ENCODE results near the gene BMP3.

BMP3 gene

GRCh38 chr4:81031796-81032551 is 1.5 kb downstream of the BMP3 start:
- H3K27me3 Mint-ChIP-seq: peaks cover 43% of the 10 kb centered on the region
- no peaks in the 10 kb centered on the region for H3K36me3 Mint-ChIP-seq (ENCODE audit: low read depth)
- H3K4me3 Mint-ChIP-seq: no peak overlapping the region
- H3K4me1 Mint-ChIP-seq (ENCODE audit: low read depth): peaks cover 11% of the 10 kb centered on the region
- intact Hi-C loops (cut with micrococcal nuclease): no loop called here
- no peak overlapping the region for H3K27ac Mint-ChIP-seq
- H3K9me3 Mint-ChIP-seq: no peaks in the 10 kb centered on the region

GRCh38 chr4:81032771-81033684 is 2.5 kb downstream of the BMP3 start:
- intact Hi-C loops (cut with micrococcal nuclease): no loop called here
- Mint-ChIP-seq H3K27ac (no peak overlapping the region), H3K36me3 (ENCODE audit: low read depth) (no peaks in the 10 kb centered on the region), H3K27me3 (peaks cover 43% of the 10 kb centered on the region), H3K9me3 (no peaks in the 10 kb centered on the region), H3K4me3 (no peak overlapping the region), H3K4me1 (ENCODE audit: low read depth) (peaks cover 11% of the 10 kb centered on the region)

- Mint-ChIP-seq H3K27ac (no peak overlapping the region), H3K27me3 (peaks cover 9% of the 10 kb centered on the region), H3K4me1 (ENCODE audit: low read depth) (no peaks in the 10 kb centered on the region), H3K36me3 (ENCODE audit: low read depth) (no peaks in the 10 kb centered on the region), H3K9me3 (no peaks in the 10 kb centered on the region), H3K4me3 (no peak overlapping the region)
- intact Hi-C loops (cut with micrococcal nuclease): no loop called here
These were observed 8.3 kb downstream of the BMP3 start for GRCh38 chr4:81038636-81039350.

- no peaks in the 10 kb centered on the region for H3K36me3 Mint-ChIP-seq (ENCODE audit: low read depth)
- H3K27me3 Mint-ChIP-seq: peaks cover 6% of the 10 kb centered on the region
- H3K9me3 Mint-ChIP-seq: no peaks in the 10 kb centered on the region
- intact Hi-C loops (cut with micrococcal nuclease): no loop called here
- no peak overlapping the region for H3K27ac Mint-ChIP-seq
- H3K4me3 Mint-ChIP-seq: no peak overlapping the region
- H3K4me1 Mint-ChIP-seq (ENCODE audit: low read depth): no peaks in the 10 kb centered on the region
These were observed 9.0 kb downstream of the BMP3 start for GRCh38 chr4:81039351-81039972.

GRCh38 chr4:81040012-81040659 is 9.6 kb downstream of the BMP3 start:
- intact Hi-C loops (cut with micrococcal nuclease): no loop called here

GRCh38 chr4:81042578-81043365 is 12.3 kb downstream of the BMP3 start:
- Mint-ChIP-seq H3K27ac (no peak overlapping the region), H3K4me3 (no peak overlapping the region), H3K9me3 (no peaks in the 10 kb centered on the region), H3K27me3 (peaks cover 9% of the 10 kb centered on the region), H3K36me3 (ENCODE audit: low read depth) (no peaks in the 10 kb centered on the region), H3K4me1 (ENCODE audit: low read depth) (no peaks in the 10 kb centered on the region)
- intact Hi-C loops (cut with micrococcal nuclease): no loop called here

More at GRCh38 chr4:81040012-81040659, 9.6 kb downstream of the BMP3 start:
- no peaks in the 10 kb centered on the region for H3K9me3 Mint-ChIP-seq
- no peak overlapping the region for H3K4me3 Mint-ChIP-seq
- H3K27ac Mint-ChIP-seq: no peak overlapping the region
- peaks cover 6% of the 10 kb centered on the region for H3K27me3 Mint-ChIP-seq
- no peaks in the 10 kb centered on the region for H3K36me3 Mint-ChIP-seq (ENCODE audit: low read depth)
- H3K4me1 Mint-ChIP-seq (ENCODE audit: low read depth): no peaks in the 10 kb centered on the region

- Mint-ChIP-seq H3K27ac (no peak overlapping the region), H3K27me3 (peaks cover 2% of the 10 kb centered on the region), H3K4me1 (ENCODE audit: low read depth) (no peaks in the 10 kb centered on the region), H3K36me3 (ENCODE audit: low read depth) (no peaks in the 10 kb centered on the region), H3K4me3 (no peak overlapping the region), H3K9me3 (no peaks in the 10 kb centered on the region)
- intact Hi-C loops (cut with micrococcal nuclease): no loop called here
These were observed 18.8 kb downstream of the BMP3 start for GRCh38 chr4:81049330-81049729.

- Mint-ChIP-seq H3K4me1 (ENCODE audit: low read depth) (no peaks in the 10 kb centered on the region), H3K4me3 (no peak overlapping the region), H3K9me3 (no peaks in the 10 kb centered on the region), H3K36me3 (ENCODE audit: low read depth) (no peaks in the 10 kb centered on the region), H3K27ac (no peak overlapping the region), H3K27me3 (peaks cover 2% of the 10 kb centered on the region)
- intact Hi-C loops (cut with micrococcal nuclease): loop anchor here (5.0 kb wide), 1 partner anchor 688 kb away; no protein-coding TSS in a partner anchor
These were observed 19.4 kb downstream of the BMP3 start for GRCh38 chr4:81049907-81050306.

GRCh38 chr4:81052119-81053068 is 21.9 kb downstream of the BMP3 start:
- Mint-ChIP-seq H3K27ac (no peak overlapping the region), H3K4me1 (ENCODE audit: low read depth) (no peaks in the 10 kb centered on the region), H3K36me3 (ENCODE audit: low read depth) (no peaks in the 10 kb centered on the region), H3K27me3 (no peaks in the 10 kb centered on the region), H3K9me3 (no peaks in the 10 kb centered on the region), H3K4me3 (no peak overlapping the region)
- intact Hi-C loops (cut with micrococcal nuclease): loop anchor here (5.0 kb wide), 1 partner anchor 690 kb away; no protein-coding TSS in a partner anchor

- H3K36me3 Mint-ChIP-seq (ENCODE audit: low read depth): no peaks in the 10 kb centered on the region
- intact Hi-C loops (cut with micrococcal nuclease): no loop called here
- no peak overlapping the region for H3K27ac Mint-ChIP-seq
- peaks cover 7% of the 10 kb centered on the region for H3K4me1 Mint-ChIP-seq (ENCODE audit: low read depth)
- no peak overlapping the region for H3K4me3 Mint-ChIP-seq
- no peaks in the 10 kb centered on the region for H3K9me3 Mint-ChIP-seq
- H3K27me3 Mint-ChIP-seq: no peaks in the 10 kb centered on the region
These were observed 28.1 kb downstream of the BMP3 start for GRCh38 chr4:81058621-81059020.

- Mint-ChIP-seq H3K36me3 (ENCODE audit: low read depth) (no peaks in the 10 kb centered on the region), H3K9me3 (no peaks in the 10 kb centered on the region), H3K4me3 (no peak overlapping the region), H3K27ac (no peak overlapping the region), H3K27me3 (no peaks in the 10 kb centered on the region), H3K4me1 (ENCODE audit: low read depth) (peaks cover 7% of the 10 kb centered on the region)
- intact Hi-C loops (cut with micrococcal nuclease): no loop called here
These were observed 30.3 kb downstream of the BMP3 start for GRCh38 chr4:81060587-81061343.

Measured in dendritic cell treated with granulocyte-macrophage colony-stimulating factor and Interleukin-4, amounts not matched to agents 40 ng/mL and 50 ng/mL, for 4 days (primary cell).